GM18498 (cell line): ENCODE data around the gene MTHFD2L.
A peak's percentile ranks its signal among the peaks of the same experiment; 100 is the strongest.
"Not testable (repeated sequence)": the region's sequence is repeated elsewhere in the genome, so short reads cannot be mapped to it uniquely, and the experiment has no call there.

Experiments
- ATAC-seq: cut with Tn5 transposase; IDR thresholded peaks from one replicate; pipeline ENCODE4 v1.9.1; 2021; ENCODE audit warnings: mild to moderate bottlenecking, moderate library complexity; ENCODE audit not compliant: unreplicated experiment

MTHFD2L gene

GRCh38 chr4:74181219-74181618 is 23.3 kb downstream of the MTHFD2L start:
- ATAC-seq = no peak

GRCh38 chr4:74188912-74189311 is 31.0 kb downstream of the MTHFD2L start:
- no peak for ATAC-seq

- ATAC-seq = peak; percentile 59
These were observed 31.6 kb downstream of the MTHFD2L start for GRCh38 chr4:74189331-74190043.

- ATAC-seq = no peak
These were observed 32.4 kb downstream of the MTHFD2L start for GRCh38 chr4:74190332-74190731.

- ATAC-seq = no peak
These were observed 33.0 kb downstream of the MTHFD2L start for GRCh38 chr4:74190919-74191397.

- peak; percentile 53 for ATAC-seq
These were observed 39.2 kb downstream of the MTHFD2L start for GRCh38 chr4:74197080-74197479.

- ATAC-seq = no peak
These were observed 44.2 kb downstream of the MTHFD2L start for GRCh38 chr4:74202062-74202586.

- ATAC-seq = no peak
These were observed 45.5 kb downstream of the MTHFD2L start for GRCh38 chr4:74203467-74203866.

GRCh38 chr4:74205046-74205445 is 47.1 kb downstream of the MTHFD2L start:
- ATAC-seq = no peak

GRCh38 chr4:74205559-74205958 is 47.6 kb downstream of the MTHFD2L start:
- ATAC-seq = no peak

- peak; percentile 84 for ATAC-seq
These were observed 48.3 kb downstream of the MTHFD2L start for GRCh38 chr4:74206088-74206825.

GRCh38 chr4:74214457-74215159 is 56.7 kb downstream of the MTHFD2L start:
- ATAC-seq = not testable (repeated sequence)

- not testable (repeated sequence) for ATAC-seq
These were observed 57.3 kb downstream of the MTHFD2L start for GRCh38 chr4:74215236-74215635.

- ATAC-seq = no peak
These were observed 59.4 kb downstream of the MTHFD2L start for GRCh38 chr4:74217365-74217764.

GRCh38 chr4:74218201-74218600 is 60.3 kb downstream of the MTHFD2L start:
- ATAC-seq = no peak

GRCh38 chr4:74219240-74219639 is 61.3 kb downstream of the MTHFD2L start:
- no peak for ATAC-seq

- no peak for ATAC-seq
These were observed 65.2 kb downstream of the MTHFD2L start for GRCh38 chr4:74223098-74223497.

- no peak for ATAC-seq
These were observed 65.9 kb downstream of the MTHFD2L start for GRCh38 chr4:74223801-74224200.

- ATAC-seq = peak; percentile 80
These were observed 71.0 kb downstream of the MTHFD2L start for GRCh38 chr4:74228691-74229640.

GRCh38 chr4:74230902-74231499 is 73.1 kb downstream of the MTHFD2L start:
- ATAC-seq = peak; percentile 66
